NK-92 (cell line): ENCODE measurements around the gene PATE3.

Source experiments
- DNase-seq: peaks from one replicate; lab custom pipeline; 2025; ENCODE audit not compliant: unreplicated experiment; lab: John Stamatoyannopoulos, UW

The PATE3 gene

GRCh38 chr11:125835748-125836147, 47.8 kb downstream of the PATE3 start:
- DNase-seq, result no peak
